Measurements from ENCODE around the gene ODAPH. TPM values are rescaled to one million over a fixed set of nuclear protein-coding genes. Genes with fewer than 3 reads are reported as not detected.

Gene ODAPH
- total and polyA plus RNA-seq, 4 donors: not detected

DNA sequence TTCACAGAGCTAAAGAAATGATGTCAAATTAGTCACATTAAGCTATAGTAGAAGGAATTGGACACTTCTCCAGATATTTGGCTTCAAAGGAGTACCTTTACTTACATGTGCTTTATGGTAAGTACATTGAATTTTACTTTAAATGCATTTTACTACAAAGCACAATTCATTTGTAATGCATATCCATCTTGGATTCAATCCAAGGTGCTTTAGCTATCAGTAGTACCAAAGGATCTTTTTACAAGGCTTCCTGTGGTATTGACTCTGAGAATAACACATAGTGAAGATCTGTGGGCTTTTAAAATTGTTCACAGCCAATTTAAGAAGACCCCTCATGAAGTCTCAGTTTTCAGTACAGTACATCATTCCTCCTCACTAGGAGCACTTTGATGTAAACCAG, 28.4 kb upstream of the ODAPH start:
- TF ChIP-seq, protein P1, sequence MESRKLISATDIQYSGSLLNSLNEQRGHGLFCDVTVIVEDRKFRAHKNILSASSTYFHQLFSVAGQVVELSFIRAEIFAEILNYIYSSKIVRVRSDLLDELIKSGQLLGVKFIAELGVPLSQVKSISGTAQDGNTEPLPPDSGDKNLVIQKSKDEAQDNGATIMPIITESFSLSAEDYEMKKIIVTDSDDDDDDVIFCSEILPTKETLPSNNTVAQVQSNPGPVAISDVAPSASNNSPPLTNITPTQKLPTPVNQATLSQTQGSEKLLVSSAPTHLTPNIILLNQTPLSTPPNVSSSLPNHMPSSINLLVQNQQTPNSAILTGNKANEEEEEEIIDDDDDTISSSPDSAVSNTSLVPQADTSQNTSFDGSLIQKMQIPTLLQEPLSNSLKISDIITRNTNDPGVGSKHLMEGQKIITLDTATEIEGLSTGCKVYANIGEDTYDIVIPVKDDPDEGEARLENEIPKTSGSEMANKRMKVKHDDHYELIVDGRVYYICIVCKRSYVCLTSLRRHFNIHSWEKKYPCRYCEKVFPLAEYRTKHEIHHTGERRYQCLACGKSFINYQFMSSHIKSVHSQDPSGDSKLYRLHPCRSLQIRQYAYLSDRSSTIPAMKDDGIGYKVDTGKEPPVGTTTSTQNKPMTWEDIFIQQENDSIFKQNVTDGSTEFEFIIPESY (IDR thresholded peaks at IDR 0.05): no peak
- TF ChIP-seq NR2F2 (IDR thresholded peaks at IDR 0.05): no peak
- no peak for TF ChIP-seq HNF4A (conservative IDR thresholded peaks at IDR 0.05)
- TF ChIP-seq, protein P2, sequence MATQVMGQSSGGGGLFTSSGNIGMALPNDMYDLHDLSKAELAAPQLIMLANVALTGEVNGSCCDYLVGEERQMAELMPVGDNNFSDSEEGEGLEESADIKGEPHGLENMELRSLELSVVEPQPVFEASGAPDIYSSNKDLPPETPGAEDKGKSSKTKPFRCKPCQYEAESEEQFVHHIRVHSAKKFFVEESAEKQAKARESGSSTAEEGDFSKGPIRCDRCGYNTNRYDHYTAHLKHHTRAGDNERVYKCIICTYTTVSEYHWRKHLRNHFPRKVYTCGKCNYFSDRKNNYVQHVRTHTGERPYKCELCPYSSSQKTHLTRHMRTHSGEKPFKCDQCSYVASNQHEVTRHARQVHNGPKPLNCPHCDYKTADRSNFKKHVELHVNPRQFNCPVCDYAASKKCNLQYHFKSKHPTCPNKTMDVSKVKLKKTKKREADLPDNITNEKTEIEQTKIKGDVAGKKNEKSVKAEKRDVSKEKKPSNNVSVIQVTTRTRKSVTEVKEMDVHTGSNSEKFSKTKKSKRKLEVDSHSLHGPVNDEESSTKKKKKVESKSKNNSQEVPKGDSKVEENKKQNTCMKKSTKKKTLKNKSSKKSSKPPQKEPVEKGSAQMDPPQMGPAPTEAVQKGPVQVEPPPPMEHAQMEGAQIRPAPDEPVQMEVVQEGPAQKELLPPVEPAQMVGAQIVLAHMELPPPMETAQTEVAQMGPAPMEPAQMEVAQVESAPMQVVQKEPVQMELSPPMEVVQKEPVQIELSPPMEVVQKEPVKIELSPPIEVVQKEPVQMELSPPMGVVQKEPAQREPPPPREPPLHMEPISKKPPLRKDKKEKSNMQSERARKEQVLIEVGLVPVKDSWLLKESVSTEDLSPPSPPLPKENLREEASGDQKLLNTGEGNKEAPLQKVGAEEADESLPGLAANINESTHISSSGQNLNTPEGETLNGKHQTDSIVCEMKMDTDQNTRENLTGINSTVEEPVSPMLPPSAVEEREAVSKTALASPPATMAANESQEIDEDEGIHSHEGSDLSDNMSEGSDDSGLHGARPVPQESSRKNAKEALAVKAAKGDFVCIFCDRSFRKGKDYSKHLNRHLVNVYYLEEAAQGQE (IDR thresholded peaks at IDR 0.05): no peak
- no peak for TF ChIP-seq RAD21 (IDR thresholded peaks at IDR 0.05)
- no peak for TF ChIP-seq TAF1 (conservative IDR thresholded peaks at IDR 0.05)
- TF ChIP-seq, protein P3, sequence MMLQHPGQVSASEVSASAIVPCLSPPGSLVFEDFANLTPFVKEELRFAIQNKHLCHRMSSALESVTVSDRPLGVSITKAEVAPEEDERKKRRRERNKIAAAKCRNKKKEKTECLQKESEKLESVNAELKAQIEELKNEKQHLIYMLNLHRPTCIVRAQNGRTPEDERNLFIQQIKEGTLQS (IDR thresholded peaks at IDR 0.05): no peak
- no peak for TF ChIP-seq FOXA1 (IDR thresholded peaks at IDR 0.05)
- TF ChIP-seq JUND (IDR thresholded peaks at IDR 0.05): no peak
- TF ChIP-seq EGR1 (IDR thresholded peaks at IDR 0.05; ENCODE audit: low read depth in 2 of 2): no peak
- TF ChIP-seq, protein P4, sequence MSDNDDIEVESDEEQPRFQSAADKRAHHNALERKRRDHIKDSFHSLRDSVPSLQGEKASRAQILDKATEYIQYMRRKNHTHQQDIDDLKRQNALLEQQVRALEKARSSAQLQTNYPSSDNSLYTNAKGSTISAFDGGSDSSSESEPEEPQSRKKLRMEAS (IDR thresholded peaks at IDR 0.05): no peak
- TF ChIP-seq, protein P5, sequence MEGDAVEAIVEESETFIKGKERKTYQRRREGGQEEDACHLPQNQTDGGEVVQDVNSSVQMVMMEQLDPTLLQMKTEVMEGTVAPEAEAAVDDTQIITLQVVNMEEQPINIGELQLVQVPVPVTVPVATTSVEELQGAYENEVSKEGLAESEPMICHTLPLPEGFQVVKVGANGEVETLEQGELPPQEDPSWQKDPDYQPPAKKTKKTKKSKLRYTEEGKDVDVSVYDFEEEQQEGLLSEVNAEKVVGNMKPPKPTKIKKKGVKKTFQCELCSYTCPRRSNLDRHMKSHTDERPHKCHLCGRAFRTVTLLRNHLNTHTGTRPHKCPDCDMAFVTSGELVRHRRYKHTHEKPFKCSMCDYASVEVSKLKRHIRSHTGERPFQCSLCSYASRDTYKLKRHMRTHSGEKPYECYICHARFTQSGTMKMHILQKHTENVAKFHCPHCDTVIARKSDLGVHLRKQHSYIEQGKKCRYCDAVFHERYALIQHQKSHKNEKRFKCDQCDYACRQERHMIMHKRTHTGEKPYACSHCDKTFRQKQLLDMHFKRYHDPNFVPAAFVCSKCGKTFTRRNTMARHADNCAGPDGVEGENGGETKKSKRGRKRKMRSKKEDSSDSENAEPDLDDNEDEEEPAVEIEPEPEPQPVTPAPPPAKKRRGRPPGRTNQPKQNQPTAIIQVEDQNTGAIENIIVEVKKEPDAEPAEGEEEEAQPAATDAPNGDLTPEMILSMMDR (IDR thresholded peaks at IDR 0.05; ENCODE audit: low read depth, low read length, missing input control): no peak
- TF ChIP-seq GABPA (IDR thresholded peaks at IDR 0.05 in 1 of 2, conservative IDR thresholded peaks at IDR 0.05 in 1 of 2): no peak
- TF ChIP-seq SP1 (IDR thresholded peaks at IDR 0.05): no peak

More for the DNA sequence above, 28.4 kb upstream of the ODAPH start:
- Histone ChIP-seq H3K4me3 (ENCODE audit: low read depth in 1 of 3, low read length in 3 of 3) (no peak overlapping the region), H3K27ac (ENCODE audit: low read depth in 1 of 2, low read length in 2 of 2) (no peak overlapping the region), H3K9me3 (ENCODE audit: control insufficient read depth in 4 of 4, low read length in 3 of 4) (no peaks in the 10 kb centered on the region), H3K27me3 (ENCODE audit: control insufficient read depth in 4 of 4, insufficient read depth in 4 of 4, low read length in 3 of 4) (no peaks in the 10 kb centered on the region), H3K36me3 (ENCODE audit: control insufficient read depth in 4 of 4, insufficient read depth in 3 of 4, low read depth in 1 of 4, low read length in 3 of 4) (peaks cover 2 to 51% (median 32%) of the 10 kb centered on the region in 4 donors), H3K4me1 (ENCODE audit: control insufficient read depth in 4 of 4, insufficient read depth in 4 of 4, low read length in 3 of 4) (no peaks in the 10 kb centered on the region), H3K9ac (ENCODE audit: low read depth in 1 of 2, low read length in 2 of 2) (no peak overlapping the region)
- DNase-seq (ENCODE audit: low spot score): no peak

Data from liver (tissue), 9 donors.